Body of pancreas (tissue), 4 donors: Measurements from ENCODE around the gene ABCG2. TPM values are rescaled to one million over a fixed set of nuclear protein-coding genes. Genes with fewer than 3 reads are reported as not detected.

Experiments used
- ATAC-seq: fragments of 150-250 bp; one replicate; pipeline ENCODE4 v1.9.1; 2016
- DNase-seq, 4 donors: peaks; one replicate each; pipeline ENCODE4 v3.0.0-alpha.2; 2019
- H3K27ac ChIP-seq, 4 donors: fragments of 200-600 bp; sonication (generic); 1 replicate in 3 of 4; 2 replicates in 1 of 4; pipeline versions ENCODE4 v1.5.1 to v1.6.1; 2016 to 2019; ENCODE audit warnings: mild to moderate bottlenecking in 1 of 4, mixed read lengths in 1 of 4, moderate library complexity in 1 of 4
- H3K27me3 ChIP-seq, 2 donors: fragments of 200-600 bp; sonication (generic); one replicate each; pipeline ENCODE4 v1.6.0; 2016; ENCODE audit warnings: mild to moderate bottlenecking in 1 of 2
- H3K36me3 ChIP-seq, 2 donors: fragments of 200-600 bp; sonication (generic); replicated peaks in 1 of 2; 2 replicates each; pipeline ENCODE4 v1.5.1; 2016; ENCODE audit warnings: low read depth in 2 of 2; ENCODE audit not compliant: insufficient read depth in 1 of 2
- H3K4me1 ChIP-seq: fragments of 200-600 bp; sonication (generic); one replicate; pipeline ENCODE4 v1.6.0; 2016
- H3K4me3 ChIP-seq, 2 donors: fragments of 200-600 bp; sonication (generic); 1 replicate in 1 of 2; 2 replicates in 1 of 2; pipeline ENCODE4 v1.5.1; 2016 to 2019
- H3K9me3 ChIP-seq, 3 donors: fragments of 200-600 bp; sonication (generic); 1 replicate in 2 of 3; 2 replicates in 1 of 3; pipeline ENCODE4 v1.5.1; 2016
- POLR2A ChIP-seq, 3 donors: fragments of 450-650 bp; IDR thresholded peaks; one replicate each; pipeline ENCODE4 v1.6.1; 2016; ENCODE audit warnings: antibody characterized with exemption in 3 of 3, mild to moderate bottlenecking in 2 of 3
- WGBS, 2 donors: methylation state at CpG; one replicate each; pipeline ENCODE4 v1.1.5; 2017; 5-methylcytosine and 5-hydroxymethylcytosine counted together
- intact Hi-C: fragments of 100-400 bp; cut with DNase I; formaldehyde crosslinking; loops from one replicate; pipeline ENCODE4 v1.15.1; 2023
- total RNA-seq, 2 donors: library from RNA; depleted of rRNA; stranded (reverse); fragments of >200 nt; gene quantifications; one replicate each; pipeline ENCODE4 v1.1.0, GENCODE V29; 2016
- TF ChIP-seq, protein P1 (sequence below), 7 experiments: fragments of 450-650 bp in 4 of 7; fragments of 200-600 bp in 3 of 7; sonication (generic) in 3 of 7; IDR thresholded peaks; one replicate each; pipeline ENCODE4 v1.5.1; 2016 to 2019; ENCODE audit warnings: antibody characterized with exemption in 7 of 7

The ABCG2 gene
- total RNA-seq, 2 donors from 2014 or later, result 0.66 to 2.1 TPM

DNA sequence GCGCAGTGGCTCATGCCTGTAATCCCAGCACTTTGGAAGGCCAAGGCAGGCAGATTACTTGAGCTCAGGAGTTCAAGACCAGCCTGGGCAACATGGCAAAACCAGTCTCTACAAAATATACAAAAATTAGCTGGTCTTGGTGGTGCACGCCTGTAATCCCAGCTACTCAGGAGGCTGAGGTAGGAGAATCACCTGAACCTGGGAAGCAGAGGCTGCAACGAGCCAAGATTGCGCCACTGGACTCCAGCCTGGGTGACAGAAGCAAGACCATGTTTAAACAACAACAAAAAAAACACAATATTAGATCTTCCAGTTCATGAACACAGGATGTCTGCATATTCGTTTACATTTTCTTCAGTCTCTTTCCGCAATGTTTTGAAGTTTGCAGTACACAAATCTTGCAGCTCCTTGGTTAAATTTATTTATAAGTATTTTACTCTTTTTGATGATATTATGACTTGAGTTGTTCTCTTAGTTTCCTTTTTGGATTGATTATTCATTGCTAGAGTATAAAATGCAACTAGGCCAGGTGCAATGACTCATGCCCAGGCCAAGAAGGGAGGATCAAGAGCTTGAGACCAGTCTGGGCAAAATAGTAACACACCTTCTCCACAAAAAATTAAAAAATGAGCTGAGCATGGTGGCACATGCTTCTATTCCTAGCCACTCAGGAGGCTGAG is 30.4 kb upstream of the ABCG2 start:
- intact Hi-C loops, result no loop called here
- Histone ChIP-seq H3K27me3 (no peaks in the 10 kb centered on the region), H3K4me1 (no peaks in the 10 kb centered on the region), H3K36me3 (no peaks in the 10 kb centered on the region), H3K4me3 (no peak overlapping the region), H3K9me3 (no peaks in the 10 kb centered on the region), H3K27ac (no peak overlapping the region)
- whole genome bisulfite sequencing, 2 donors, result 92 to 93% methylated on average over 6 of the region's 6 CpGs
- DNase-seq (no peak), ATAC-seq (no peak)
- no peak for TF ChIP-seq POLR2A (IDR thresholded peaks at IDR 0.05)
- TF ChIP-seq, protein P1, sequence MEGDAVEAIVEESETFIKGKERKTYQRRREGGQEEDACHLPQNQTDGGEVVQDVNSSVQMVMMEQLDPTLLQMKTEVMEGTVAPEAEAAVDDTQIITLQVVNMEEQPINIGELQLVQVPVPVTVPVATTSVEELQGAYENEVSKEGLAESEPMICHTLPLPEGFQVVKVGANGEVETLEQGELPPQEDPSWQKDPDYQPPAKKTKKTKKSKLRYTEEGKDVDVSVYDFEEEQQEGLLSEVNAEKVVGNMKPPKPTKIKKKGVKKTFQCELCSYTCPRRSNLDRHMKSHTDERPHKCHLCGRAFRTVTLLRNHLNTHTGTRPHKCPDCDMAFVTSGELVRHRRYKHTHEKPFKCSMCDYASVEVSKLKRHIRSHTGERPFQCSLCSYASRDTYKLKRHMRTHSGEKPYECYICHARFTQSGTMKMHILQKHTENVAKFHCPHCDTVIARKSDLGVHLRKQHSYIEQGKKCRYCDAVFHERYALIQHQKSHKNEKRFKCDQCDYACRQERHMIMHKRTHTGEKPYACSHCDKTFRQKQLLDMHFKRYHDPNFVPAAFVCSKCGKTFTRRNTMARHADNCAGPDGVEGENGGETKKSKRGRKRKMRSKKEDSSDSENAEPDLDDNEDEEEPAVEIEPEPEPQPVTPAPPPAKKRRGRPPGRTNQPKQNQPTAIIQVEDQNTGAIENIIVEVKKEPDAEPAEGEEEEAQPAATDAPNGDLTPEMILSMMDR (IDR thresholded peaks at IDR 0.05), result no peak

DNA sequence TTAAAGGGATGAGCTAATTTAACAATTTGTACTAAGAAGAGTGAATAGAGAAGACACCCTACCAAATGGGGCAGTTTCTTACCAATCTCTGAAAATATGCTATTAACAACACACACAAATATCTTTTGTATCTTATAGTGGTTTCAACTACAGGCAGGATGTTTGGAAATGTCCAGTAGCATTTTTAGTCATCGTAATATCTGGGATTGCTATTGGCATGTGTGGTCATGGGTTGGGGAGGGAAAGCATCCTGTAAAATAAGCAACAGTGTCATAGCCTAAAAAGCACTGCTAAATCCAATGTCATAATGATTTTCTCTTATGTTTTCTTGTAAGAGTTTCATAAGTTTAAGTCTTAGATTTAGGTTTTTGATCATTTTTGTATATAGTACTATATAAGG is 29.3 kb upstream of the ABCG2 start:
- H3K9me3 ChIP-seq, result no peaks in the 10 kb centered on the region
- no peaks in the 10 kb centered on the region for H3K27me3 ChIP-seq
- TF ChIP-seq, protein P1 (IDR thresholded peaks at IDR 0.05), result no peak
- no peak for ATAC-seq
- intact Hi-C loops, result no loop called here
- no peaks in the 10 kb centered on the region for H3K4me1 ChIP-seq
- H3K27ac ChIP-seq, result no peak overlapping the region
- WGBS, 2 donors, result 83 to 92% methylated on average over 1 of the region's 1 CpG
- no peak overlapping the region for H3K4me3 ChIP-seq
- DNase-seq, result no peak
- no peaks in the 10 kb centered on the region for H3K36me3 ChIP-seq

DNA sequence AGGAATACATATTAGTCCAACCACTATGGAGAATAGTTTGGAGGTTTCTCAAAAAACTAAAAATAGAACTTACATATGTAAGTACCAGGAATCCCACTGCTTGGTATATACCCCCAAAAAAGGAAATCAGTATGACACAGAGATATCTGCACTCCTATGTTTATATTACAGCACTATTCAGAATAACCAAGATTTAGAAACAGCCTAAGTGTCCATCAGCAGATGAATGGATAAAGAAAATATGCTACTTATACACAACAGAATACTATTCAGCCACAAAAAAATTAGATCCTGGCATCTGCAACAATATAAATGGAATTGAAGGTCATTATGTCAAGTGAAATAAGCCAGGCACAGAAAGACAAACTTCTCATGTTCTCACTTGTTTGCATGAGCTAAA is 27.5 kb upstream of the ABCG2 start:
- Histone ChIP-seq H3K9me3 (no peaks in the 10 kb centered on the region), H3K4me1 (no peaks in the 10 kb centered on the region), H3K36me3 (no peaks in the 10 kb centered on the region), H3K4me3 (no peak overlapping the region), H3K27me3 (no peaks in the 10 kb centered on the region), H3K27ac (no peak overlapping the region)
- intact Hi-C loops, result no loop called here
- TF ChIP-seq, protein P1 (IDR thresholded peaks at IDR 0.05), result no peak
- no peak for TF ChIP-seq POLR2A (IDR thresholded peaks at IDR 0.05)
- ATAC-seq, result no peak
- DNase-seq, result no peak

GRCh38 chr4:88179261-88179660 is 20.8 kb upstream of the ABCG2 start:
- Histone ChIP-seq H3K27me3 (no peaks in the 10 kb centered on the region), H3K4me3 (no peak overlapping the region), H3K27ac (no peak overlapping the region), H3K4me1 (no peaks in the 10 kb centered on the region), H3K9me3 (no peaks in the 10 kb centered on the region), H3K36me3 (no peaks in the 10 kb centered on the region)
- no peak for DNase-seq
- intact Hi-C loops, result no loop called here
- no peak for ATAC-seq
- no peak for TF ChIP-seq POLR2A (IDR thresholded peaks at IDR 0.05)
- TF ChIP-seq, protein P1 (IDR thresholded peaks at IDR 0.05), result no peak
- 98 to 100% methylated on average over 4 of the region's 4 CpGs for WGBS, 2 donors

GRCh38 chr4:88178626-88179231 is 20.3 kb upstream of the ABCG2 start:
- H3K36me3 ChIP-seq, result no peaks in the 10 kb centered on the region
- no peak for ATAC-seq
- no peak for DNase-seq
- H3K4me3 ChIP-seq, result no peak overlapping the region
- intact Hi-C loops, result no loop called here
- TF ChIP-seq, protein P1 (IDR thresholded peaks at IDR 0.05), result no peak
- TF ChIP-seq POLR2A (IDR thresholded peaks at IDR 0.05), result no peak
- no peaks in the 10 kb centered on the region for H3K9me3 ChIP-seq
- no peaks in the 10 kb centered on the region for H3K4me1 ChIP-seq
- H3K27ac ChIP-seq, result no peak overlapping the region
- WGBS, 2 donors, result 62 to 78% methylated on average over 1 to 2 of the region's 2 CpGs
- no peaks in the 10 kb centered on the region for H3K27me3 ChIP-seq
